Thyroid gland (tissue), 4 donors: ENCODE measurements around the gene TRRAP.

Experiments used
- POLR2A ChIP-seq, 2 donors: fragments of 450-650 bp; IDR thresholded peaks; one replicate each; pipeline ENCODE4 v1.6.1; 2017; ENCODE audit warnings: antibody characterized with exemption in 2 of 2, mild to moderate bottlenecking in 2 of 2, moderate library complexity in 1 of 2
- TF ChIP-seq, protein P1 (sequence below), 6 experiments: fragments of 200-600 bp in 3 of 6; fragments of 450-650 bp in 3 of 6; sonication (generic) in 3 of 6; IDR thresholded peaks; one replicate each; pipeline ENCODE4 v1.5.1; 2016 to 2019; ENCODE audit warnings: antibody characterized with exemption in 6 of 6, mild to moderate bottlenecking in 2 of 6, inconsistent platforms in 1 of 6, moderate library complexity in 1 of 6

DNA sequence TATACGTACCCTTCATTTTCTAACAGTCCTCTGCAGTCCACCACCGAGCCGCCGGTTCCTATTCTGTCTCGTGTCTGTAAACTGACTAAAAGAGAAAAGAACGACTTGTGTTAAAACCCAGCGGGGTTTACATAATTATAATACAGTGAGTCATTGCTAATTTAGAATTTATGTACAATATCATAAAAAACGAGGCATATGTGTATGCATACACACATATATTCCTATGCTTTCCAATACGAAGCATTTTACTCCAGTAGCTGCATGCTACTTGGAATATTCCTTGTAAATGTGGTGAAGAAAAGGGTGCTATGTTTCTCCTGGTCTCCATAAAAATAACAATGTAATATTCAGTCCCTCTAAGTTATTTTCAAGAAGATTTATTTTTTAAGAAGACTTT, 176.4 kb downstream of the TRRAP start:
- no peak for TF ChIP-seq POLR2A (IDR thresholded peaks at IDR 0.05)
- TF ChIP-seq, protein P1, sequence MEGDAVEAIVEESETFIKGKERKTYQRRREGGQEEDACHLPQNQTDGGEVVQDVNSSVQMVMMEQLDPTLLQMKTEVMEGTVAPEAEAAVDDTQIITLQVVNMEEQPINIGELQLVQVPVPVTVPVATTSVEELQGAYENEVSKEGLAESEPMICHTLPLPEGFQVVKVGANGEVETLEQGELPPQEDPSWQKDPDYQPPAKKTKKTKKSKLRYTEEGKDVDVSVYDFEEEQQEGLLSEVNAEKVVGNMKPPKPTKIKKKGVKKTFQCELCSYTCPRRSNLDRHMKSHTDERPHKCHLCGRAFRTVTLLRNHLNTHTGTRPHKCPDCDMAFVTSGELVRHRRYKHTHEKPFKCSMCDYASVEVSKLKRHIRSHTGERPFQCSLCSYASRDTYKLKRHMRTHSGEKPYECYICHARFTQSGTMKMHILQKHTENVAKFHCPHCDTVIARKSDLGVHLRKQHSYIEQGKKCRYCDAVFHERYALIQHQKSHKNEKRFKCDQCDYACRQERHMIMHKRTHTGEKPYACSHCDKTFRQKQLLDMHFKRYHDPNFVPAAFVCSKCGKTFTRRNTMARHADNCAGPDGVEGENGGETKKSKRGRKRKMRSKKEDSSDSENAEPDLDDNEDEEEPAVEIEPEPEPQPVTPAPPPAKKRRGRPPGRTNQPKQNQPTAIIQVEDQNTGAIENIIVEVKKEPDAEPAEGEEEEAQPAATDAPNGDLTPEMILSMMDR (IDR thresholded peaks at IDR 0.05), result no peak
